Esophagus muscularis mucosa (tissue), 4 donors: ENCODE measurements around the gene PLXNA3.

Experiments
- EP300 ChIP-seq: sonication (generic); formaldehyde crosslinking; IDR thresholded peaks from one replicate; pipeline ENCODE4 v1.6.1; 2017; ENCODE audit warnings: antibody characterized with exemption
- POLR2AphosphoS5 ChIP-seq, 2 donors: sonication (generic); formaldehyde crosslinking; IDR thresholded peaks; one replicate each; pipeline ENCODE4 v1.6.1; 2017; ENCODE audit warnings: antibody characterized with exemption in 2 of 2
- TF ChIP-seq, protein P1 (sequence below), 3 experiments: fragments of 200-600 bp in 2 of 3; fragments of 450-650 bp in 1 of 3; sonication (generic) in 2 of 3; IDR thresholded peaks; one replicate each; pipeline ENCODE4 v1.5.1; 2017 to 2019; ENCODE audit warnings: antibody characterized with exemption in 3 of 3, mild to moderate bottlenecking in 2 of 3, moderate library complexity in 1 of 3

DNA sequence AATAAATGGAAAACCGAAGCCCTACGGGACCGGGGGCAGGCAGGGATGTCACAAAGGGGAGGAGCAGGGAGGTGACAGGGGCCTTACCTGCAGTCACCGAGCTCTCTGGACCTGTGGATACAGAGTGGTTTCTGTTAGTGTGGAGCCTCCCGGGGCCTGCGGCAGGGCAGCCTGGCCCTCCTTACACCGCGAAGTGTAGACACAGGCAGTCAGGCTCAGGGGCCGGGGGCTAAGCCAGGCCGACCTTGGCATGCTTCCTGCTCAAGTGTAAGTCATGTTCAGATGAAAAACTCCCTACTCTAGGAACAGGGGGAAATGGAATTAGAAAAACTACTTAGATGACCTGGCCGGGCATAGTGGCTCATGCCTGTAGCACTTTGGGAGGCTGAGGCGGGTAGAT, 53.7 kb downstream of the PLXNA3 start:
- TF ChIP-seq, protein P1, sequence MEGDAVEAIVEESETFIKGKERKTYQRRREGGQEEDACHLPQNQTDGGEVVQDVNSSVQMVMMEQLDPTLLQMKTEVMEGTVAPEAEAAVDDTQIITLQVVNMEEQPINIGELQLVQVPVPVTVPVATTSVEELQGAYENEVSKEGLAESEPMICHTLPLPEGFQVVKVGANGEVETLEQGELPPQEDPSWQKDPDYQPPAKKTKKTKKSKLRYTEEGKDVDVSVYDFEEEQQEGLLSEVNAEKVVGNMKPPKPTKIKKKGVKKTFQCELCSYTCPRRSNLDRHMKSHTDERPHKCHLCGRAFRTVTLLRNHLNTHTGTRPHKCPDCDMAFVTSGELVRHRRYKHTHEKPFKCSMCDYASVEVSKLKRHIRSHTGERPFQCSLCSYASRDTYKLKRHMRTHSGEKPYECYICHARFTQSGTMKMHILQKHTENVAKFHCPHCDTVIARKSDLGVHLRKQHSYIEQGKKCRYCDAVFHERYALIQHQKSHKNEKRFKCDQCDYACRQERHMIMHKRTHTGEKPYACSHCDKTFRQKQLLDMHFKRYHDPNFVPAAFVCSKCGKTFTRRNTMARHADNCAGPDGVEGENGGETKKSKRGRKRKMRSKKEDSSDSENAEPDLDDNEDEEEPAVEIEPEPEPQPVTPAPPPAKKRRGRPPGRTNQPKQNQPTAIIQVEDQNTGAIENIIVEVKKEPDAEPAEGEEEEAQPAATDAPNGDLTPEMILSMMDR (IDR thresholded peaks at IDR 0.05) = no peak
- TF ChIP-seq POLR2AphosphoS5 (IDR thresholded peaks at IDR 0.05) (no peak), EP300 (no peak)
